Esophagus muscularis mucosa (tissue), 4 donors: Measurements from ENCODE around the gene MARK3. TPM values are rescaled to one million over a fixed set of nuclear protein-coding genes. Genes with fewer than 3 reads are reported as not detected.

Experiments
- DNase-seq: peaks from one replicate; pipeline ENCODE4 v3.0.0-alpha.2; 2017; ENCODE audit errors: extremely low spot score
- H3K27ac ChIP-seq, 4 donors: fragments of 200-600 bp; sonication (generic); replicated peaks in 1 of 4; 1 replicate in 3 of 4; 2 replicates in 1 of 4; pipeline ENCODE4 v1.5.1; 2016 to 2019; ENCODE audit warnings: mild to moderate bottlenecking in 1 of 4
- H3K27me3 ChIP-seq, 4 donors: fragments of 200-600 bp; sonication (generic); one replicate each; pipeline versions ENCODE4 v1.5.1 to v1.6.0; 2016 to 2019
- H3K36me3 ChIP-seq, 4 donors: fragments of 200-600 bp; sonication (generic); one replicate each; pipeline ENCODE4 v1.5.1; 2016 to 2019
- H3K4me1 ChIP-seq, 4 donors: fragments of 200-600 bp; sonication (generic); one replicate each; pipeline ENCODE4 v1.5.1; 2016 to 2019
- H3K4me3 ChIP-seq, 4 donors: fragments of 200-600 bp; sonication (generic); 1 replicate in 2 of 4; 2 replicates in 2 of 4; pipeline ENCODE4 v1.5.1; 2016 to 2019; ENCODE audit warnings: mild to moderate bottlenecking in 4 of 4, moderate library complexity in 1 of 4
- H3K9me3 ChIP-seq, 4 donors: fragments of 200-600 bp; sonication (generic); 1 replicate in 3 of 4; 2 replicates in 1 of 4; pipeline ENCODE4 v1.5.1; 2016 to 2019
- EP300 ChIP-seq: sonication (generic); formaldehyde crosslinking; IDR thresholded peaks from one replicate; pipeline ENCODE4 v1.6.1; 2017; ENCODE audit warnings: antibody characterized with exemption
- POLR2A ChIP-seq: fragments of 450-650 bp; IDR thresholded peaks from one replicate; pipeline ENCODE4 v1.6.1; 2017; ENCODE audit warnings: antibody characterized with exemption, moderate library complexity, mild to moderate bottlenecking, low read depth
- POLR2AphosphoS5 ChIP-seq, 2 donors: sonication (generic); formaldehyde crosslinking; IDR thresholded peaks; one replicate each; pipeline ENCODE4 v1.6.1; 2017; ENCODE audit warnings: antibody characterized with exemption in 2 of 2
- WGBS: methylation state at CpG from one replicate; pipeline ENCODE4 v1.1.5; 2018; 5-methylcytosine and 5-hydroxymethylcytosine counted together
- intact Hi-C: fragments of 100-400 bp; cut with DNase I; formaldehyde crosslinking; loops from one replicate; pipeline ENCODE4 v1.15.1; 2023
- total RNA-seq, 4 donors: library from RNA; depleted of rRNA; stranded (reverse); fragments of >200 nt; gene quantifications; one replicate each; pipeline versions ENCODE4 v1.1.0 to v1.2.1, GENCODE V29; 2016
- TF ChIP-seq, protein P1 (sequence below), 3 experiments: fragments of 200-600 bp in 2 of 3; fragments of 450-650 bp in 1 of 3; sonication (generic) in 2 of 3; IDR thresholded peaks; one replicate each; pipeline ENCODE4 v1.5.1; 2017 to 2019; ENCODE audit warnings: antibody characterized with exemption in 3 of 3, mild to moderate bottlenecking in 2 of 3, moderate library complexity in 1 of 3

MARK3 gene
- total RNA-seq, 4 donors from 2014 or later = 57.4 to 78.1 (median 68.1) TPM

DNA sequence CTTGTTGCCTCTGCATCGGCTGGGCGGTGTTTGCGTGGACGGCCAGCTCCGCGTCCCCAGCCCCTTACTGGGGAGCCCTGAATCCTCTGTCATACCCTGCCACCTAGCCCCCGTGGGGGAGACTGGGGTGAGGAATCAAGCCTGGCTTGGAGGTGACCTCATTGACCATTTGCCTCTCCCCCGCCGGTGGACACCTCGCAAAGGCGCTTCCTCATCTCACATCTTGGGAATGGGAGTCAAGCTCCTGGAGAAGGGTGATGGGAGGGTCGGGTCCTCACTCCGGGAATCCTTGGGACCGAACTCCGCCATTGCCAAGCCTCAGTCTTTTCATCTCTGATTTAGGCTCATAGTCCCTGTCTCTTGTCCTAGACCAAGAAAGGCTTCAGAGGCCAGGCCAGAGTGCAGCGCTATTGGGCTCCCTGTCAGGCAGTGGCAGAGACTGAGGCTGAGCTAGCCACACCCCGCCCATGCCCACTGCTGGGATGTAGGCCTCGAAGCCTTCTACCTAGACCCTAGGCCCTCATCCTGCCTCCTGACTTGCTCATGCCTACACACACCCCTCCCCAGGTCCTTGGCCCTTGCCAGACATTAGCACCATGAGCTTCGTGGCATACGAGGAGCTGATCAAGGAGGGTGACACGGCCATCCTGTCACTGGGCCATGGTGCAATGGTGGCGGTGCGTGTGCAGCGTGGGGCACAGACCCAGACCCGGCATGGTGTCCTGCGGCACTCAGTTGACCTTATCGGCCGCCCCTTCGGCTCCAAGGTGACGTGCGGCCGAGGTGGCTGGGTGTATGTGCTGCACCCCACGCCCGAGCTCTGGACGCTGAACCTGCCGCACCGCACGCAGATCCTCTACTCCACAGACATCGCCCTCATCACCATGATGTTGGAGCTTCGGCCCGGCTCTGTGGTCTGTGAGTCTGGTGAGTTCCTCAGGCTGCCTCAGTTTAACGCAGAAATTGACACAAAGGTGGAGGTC is 144.5 kb downstream of the MARK3 start:
- H3K4me1 ChIP-seq = peaks cover 46 to 84% (median 82%) of the 10 kb centered on the region in 4 donors
- H3K27me3 ChIP-seq = no peaks in the 10 kb centered on the region
- intact Hi-C loops = no loop called here
- H3K4me3 ChIP-seq = peak overlapping the region; percentile 72 to 99 (median 98)
- no peak for DNase-seq
- peaks cover 0 to 44% (median 22%) of the 10 kb centered on the region in 4 donors for H3K36me3 ChIP-seq
- TF ChIP-seq, protein P1, sequence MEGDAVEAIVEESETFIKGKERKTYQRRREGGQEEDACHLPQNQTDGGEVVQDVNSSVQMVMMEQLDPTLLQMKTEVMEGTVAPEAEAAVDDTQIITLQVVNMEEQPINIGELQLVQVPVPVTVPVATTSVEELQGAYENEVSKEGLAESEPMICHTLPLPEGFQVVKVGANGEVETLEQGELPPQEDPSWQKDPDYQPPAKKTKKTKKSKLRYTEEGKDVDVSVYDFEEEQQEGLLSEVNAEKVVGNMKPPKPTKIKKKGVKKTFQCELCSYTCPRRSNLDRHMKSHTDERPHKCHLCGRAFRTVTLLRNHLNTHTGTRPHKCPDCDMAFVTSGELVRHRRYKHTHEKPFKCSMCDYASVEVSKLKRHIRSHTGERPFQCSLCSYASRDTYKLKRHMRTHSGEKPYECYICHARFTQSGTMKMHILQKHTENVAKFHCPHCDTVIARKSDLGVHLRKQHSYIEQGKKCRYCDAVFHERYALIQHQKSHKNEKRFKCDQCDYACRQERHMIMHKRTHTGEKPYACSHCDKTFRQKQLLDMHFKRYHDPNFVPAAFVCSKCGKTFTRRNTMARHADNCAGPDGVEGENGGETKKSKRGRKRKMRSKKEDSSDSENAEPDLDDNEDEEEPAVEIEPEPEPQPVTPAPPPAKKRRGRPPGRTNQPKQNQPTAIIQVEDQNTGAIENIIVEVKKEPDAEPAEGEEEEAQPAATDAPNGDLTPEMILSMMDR (IDR thresholded peaks at IDR 0.05) = no peak
- no peak for TF ChIP-seq EP300
- TF ChIP-seq POLR2A = no peak
- no peak for TF ChIP-seq POLR2AphosphoS5 (IDR thresholded peaks at IDR 0.05)
- H3K27ac ChIP-seq = peak overlapping the region; percentile 88 to 97 (median 94)
- 21% methylated on average over 21 of the region's 42 CpGs for WGBS
- no peaks in the 10 kb centered on the region for H3K9me3 ChIP-seq

DNA sequence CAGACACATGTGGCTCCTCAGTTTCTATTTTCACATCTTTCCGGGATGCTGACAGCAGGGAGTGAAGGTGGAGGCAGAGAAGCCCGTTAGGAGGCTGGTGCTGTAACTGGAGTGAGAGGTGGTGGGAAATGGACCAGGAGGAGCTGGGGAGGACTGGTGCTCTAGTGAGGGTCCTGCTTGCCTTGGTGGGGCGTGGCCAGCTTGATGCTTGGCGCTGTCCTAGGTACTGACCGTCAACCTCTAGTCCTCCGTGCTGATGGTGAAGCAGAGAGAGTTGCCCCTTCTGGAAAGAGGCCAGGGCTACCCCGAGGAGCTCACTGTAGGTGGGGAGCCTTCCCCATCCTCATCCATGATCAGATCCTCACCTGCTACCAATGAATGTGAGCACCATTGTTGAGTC is 145.2 kb downstream of the MARK3 start:
- no peak for DNase-seq
- Histone ChIP-seq H3K4me3 (peak overlapping the region in 3 of 4 donors; percentile 72 to 99 (median 99)), H3K36me3 (peaks cover 0 to 51% (median 26%) of the 10 kb centered on the region in 4 donors), H3K9me3 (no peaks in the 10 kb centered on the region), H3K27me3 (no peaks in the 10 kb centered on the region), H3K27ac (peak overlapping the region; percentile 88 to 97 (median 94)), H3K4me1 (peaks cover 50 to 91% (median 87%) of the 10 kb centered on the region in 4 donors)
- WGBS = 61% methylated on average over 7 of the region's 7 CpGs
- TF ChIP-seq EP300 (no peak), POLR2A (no peak), POLR2AphosphoS5 (IDR thresholded peaks at IDR 0.05) (no peak)
- TF ChIP-seq, protein P1 (IDR thresholded peaks at IDR 0.05) = no peak
- intact Hi-C loops = no loop called here

- no peaks in the 10 kb centered on the region for H3K27me3 ChIP-seq
- H3K9me3 ChIP-seq = no peaks in the 10 kb centered on the region
- 91% methylated on average over 7 of the region's 11 CpGs for WGBS
- peaks cover 0 to 52% (median 27%) of the 10 kb centered on the region in 4 donors for H3K36me3 ChIP-seq
- peak overlapping the region; percentile 93 to 97 (median 94) for H3K27ac ChIP-seq
- intact Hi-C loops = no loop called here
- DNase-seq = no peak
- no peak overlapping the region for H3K4me3 ChIP-seq
- peaks cover 46 to 95% (median 91%) of the 10 kb centered on the region in 4 donors for H3K4me1 ChIP-seq
- TF ChIP-seq EP300 = no peak
- no peak for TF ChIP-seq POLR2A
- no peak for TF ChIP-seq POLR2AphosphoS5 (IDR thresholded peaks at IDR 0.05)
- TF ChIP-seq, protein P1 (IDR thresholded peaks at IDR 0.05) = no peak
Observed at GRCh38 chr14:103530831-103531230, 145.6 kb downstream of the MARK3 start.

DNA sequence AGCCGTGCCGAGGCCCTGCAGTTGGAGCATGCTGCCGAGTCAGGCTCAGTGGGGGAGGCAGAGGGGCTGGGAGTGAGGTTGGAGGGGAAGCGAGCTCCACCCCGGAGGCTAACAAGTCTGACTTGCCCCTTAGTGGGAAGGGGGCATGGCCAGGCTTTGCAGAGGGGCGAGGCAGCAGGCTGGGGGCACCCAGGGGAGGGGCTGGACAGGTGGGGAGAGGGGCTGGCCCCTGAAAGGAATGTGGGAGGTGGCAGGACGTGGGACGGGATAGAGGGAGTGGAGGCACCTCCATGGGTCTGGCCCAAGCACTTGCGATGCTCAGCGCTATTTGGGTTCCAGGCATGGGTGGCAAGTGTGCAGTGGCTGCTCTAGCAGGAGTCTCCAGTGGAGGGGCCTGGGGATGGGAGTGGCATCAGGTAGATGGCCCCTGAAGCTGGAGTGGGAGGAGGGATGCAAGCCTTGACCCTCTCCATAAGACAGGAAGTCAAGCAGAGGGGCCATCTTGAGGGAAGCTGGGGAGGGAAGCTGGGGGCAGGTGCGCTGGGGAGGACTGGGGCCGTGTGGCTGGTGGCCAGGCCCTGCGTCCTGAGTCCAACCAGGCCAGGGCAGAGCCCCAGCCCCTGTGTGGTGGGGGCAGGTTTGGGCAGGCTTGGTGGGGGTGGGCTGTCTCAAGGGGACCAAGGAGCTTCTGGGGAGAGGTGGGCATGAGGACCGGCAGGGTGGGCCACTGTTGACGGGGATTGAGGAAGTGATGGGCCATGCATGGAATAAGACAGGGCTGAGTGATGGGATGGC is 146.4 kb downstream of the MARK3 start:
- TF ChIP-seq, protein P1 (IDR thresholded peaks at IDR 0.05) = no peak
- TF ChIP-seq EP300 = no peak
- TF ChIP-seq POLR2A = no peak
- TF ChIP-seq POLR2AphosphoS5 (IDR thresholded peaks at IDR 0.05) = no peak
- no peak overlapping the region for H3K4me3 ChIP-seq
- intact Hi-C loops = no loop called here
- H3K4me1 ChIP-seq = peaks cover 40 to 97% (median 93%) of the 10 kb centered on the region in 4 donors
- peak overlapping the region; percentile 93 to 97 (median 94) for H3K27ac ChIP-seq
- no peaks in the 10 kb centered on the region for H3K9me3 ChIP-seq
- H3K36me3 ChIP-seq = peaks cover 0 to 55% (median 27%) of the 10 kb centered on the region in 4 donors
- no peaks in the 10 kb centered on the region for H3K27me3 ChIP-seq
- DNase-seq = no peak
- 82% methylated on average over 12 of the region's 15 CpGs for WGBS
